ENCODE measurements around the gene SMIM36. TPM values are rescaled to one million over a fixed set of nuclear protein-coding genes. Genes with fewer than 3 reads are reported as not detected.
A peak's percentile ranks its signal among the peaks of the same experiment; 100 is the strongest.

The SMIM36 gene
- total and polyA plus RNA-seq, 10 of the 15 experiments (the other 5 are each of a cell fraction or from before 2014, with no cell fraction given) = not detected

- TF ChIP-seq KLF5 (IDR thresholded peaks at IDR 0.05; ENCODE audit: partially characterized antibody) = no peak
- TF ChIP-seq NR2F1 (conservative IDR thresholded peaks at IDR 0.05) = no peak
- TF ChIP-seq POU2F2 (IDR thresholded peaks at IDR 0.05; ENCODE audit: borderline replicate concordance, low read depth, low read length) = no peak
- TF ChIP-seq MTA3 (IDR thresholded peaks at IDR 0.05; ENCODE audit: borderline replicate concordance, low read length) = no peak
- TF ChIP-seq POLR2A (IDR thresholded peaks at IDR 0.05; ENCODE audit: low read depth, low read length) = no peak
- TF ChIP-seq RFX5 (IDR thresholded peaks at IDR 0.05; ENCODE audit: low read depth, low read length) = no peak
- TF ChIP-seq ZNF592 (IDR thresholded peaks at IDR 0.05) = no peak
- no peak for TF ChIP-seq CBX5 (IDR thresholded peaks at IDR 0.05; ENCODE audit: low read depth)
- Histone ChIP-seq H2AFZ (ENCODE audit: control insufficient read depth, low read depth, low read length) (peak overlapping the region; percentile 38), H3K27me3 (replicated peaks in 1 of 2; ENCODE audit: control insufficient read depth in 2 of 2, insufficient read depth in 2 of 2, low read length in 1 of 2) (no peaks in the 10 kb centered on the region), H3K4me2 (ENCODE audit: control insufficient read depth, insufficient read depth) (no peak overlapping the region), H3K9me3 (replicated peaks; ENCODE audit: control insufficient read depth, insufficient read depth, low read length) (no peaks in the 10 kb centered on the region), H3K27ac (ENCODE audit: control insufficient read depth, insufficient read depth) (no peak overlapping the region), H3K9ac (ENCODE audit: control insufficient read depth, insufficient read depth, low read length) (no peak overlapping the region), H4K20me1 (ENCODE audit: control insufficient read depth, insufficient read depth) (no peaks in the 10 kb centered on the region), H3K79me2 (ENCODE audit: control insufficient read depth, insufficient read depth, low read length) (no peaks in the 10 kb centered on the region), H3K36me3 (ENCODE audit: control insufficient read depth in 2 of 2, insufficient read depth in 2 of 2, low read length in 1 of 2) (no peaks in the 10 kb centered on the region), H3K4me3 (no peak overlapping the region), H3K4me1 (ENCODE audit: control insufficient read depth, insufficient read depth, low read length) (peaks cover 9% of the 10 kb centered on the region; the same call in 1 of the 2 replicates)
- CTCF ChIA-PET = interaction anchor here (0.8 to 1.7 kb wide), 3 partner anchors 12 to 55 kb away, joined by 3 to 6 read pairs (median 4); no protein-coding TSS in a partner anchor
- SMC1A ChIA-PET (ENCODE audit: uncharacterized antibody, unreplicated experiment) = interaction anchor here (0.7 to 1.5 kb wide), 9 partner anchors 10 to 68 kb away, joined by 3 to 5 read pairs (median 4); no protein-coding TSS in a partner anchor
- POLR2A ChIA-PET = interaction anchor here (0.9 to 1.2 kb wide), 4 partner anchors 23 to 37 kb away, joined by 3 to 4 read pairs (median 4); partner anchors contain the start of gene MMD
- BruUV-seq (replicated peaks) = no TSS peak
- ATAC-seq (no peak), DNase-seq (ENCODE audit: low read depth, low spot score) (no peak), FAIRE-seq (no peak)
- WGBS (ENCODE audit: insufficient coverage, insufficient replicate concordance, low lambda C conversion rate, missing lambda C conversion rate) = 27% methylated on average over 21 of the region's 22 CpGs
- in situ Hi-C loops (cut with MboI) = no loop called here
- intact Hi-C loops (cut with micrococcal nuclease; ENCODE audit: unreplicated experiment) = loop anchor here (2.0 kb wide), 1 partner anchor 36 kb away; no protein-coding TSS in a partner anchor
- RAD21 ChIA-PET (ENCODE audit: unreplicated experiment) = interaction anchor here (2.0 to 2.9 kb wide), 3 partner anchors 16 to 56 kb away, joined by 5 to 15 read pairs (median 5); no protein-coding TSS in a partner anchor
These were observed 52.9 kb downstream of the SMIM36 start for GRCh38 chr17:55458287-55458900.
